Stimulated activated CD4-positive, alpha-beta T cell treated with anti-CD3 and anti-CD28 coated beads, TNF-alpha, amount 100 ng/mL, for 24 hours (primary cell): ENCODE results near the gene PRICKLE2.

Experiments used
- DNase-seq, 3 experiments: peaks; one replicate each; pipeline ENCODE4 v3.0.0-alpha.2; 2020; ENCODE audit warnings: low read depth in 3 of 3

The PRICKLE2 gene

GRCh38 chr3:64047787-64048186 lies 177.5 kb downstream of the PRICKLE2 start:
- no peak for DNase-seq

GRCh38 chr3:64046996-64047594 lies 178.2 kb downstream of the PRICKLE2 start:
- no peak for DNase-seq

GRCh38 chr3:64046592-64046991 lies 178.7 kb downstream of the PRICKLE2 start:
- DNase-seq: no peak

- no peak for DNase-seq
Measured at GRCh38 chr3:64042952-64043351, 182.3 kb downstream of the PRICKLE2 start.
